ENCODE data around the gene CSRNP3.

DNA sequence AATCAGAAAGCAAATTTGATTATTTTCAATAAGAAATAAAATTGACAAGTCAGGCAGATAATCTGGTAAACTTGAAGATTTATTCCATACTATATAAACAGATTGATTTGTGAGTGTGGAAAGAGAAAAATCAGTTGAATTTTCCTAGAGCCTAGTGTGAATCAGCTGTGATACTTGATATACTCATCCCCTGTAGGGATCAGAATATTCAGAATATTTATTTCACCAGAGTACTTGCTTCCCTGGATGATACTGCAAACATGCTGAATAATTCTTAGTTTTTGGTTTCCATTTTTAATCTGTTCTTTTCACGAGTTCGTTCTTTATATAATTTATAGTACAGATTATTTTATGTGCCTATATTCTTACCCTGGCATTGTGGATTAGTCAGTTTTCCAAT lies 181.7 kb downstream of the CSRNP3 start:
- TF ChIP-seq, protein P1, sequence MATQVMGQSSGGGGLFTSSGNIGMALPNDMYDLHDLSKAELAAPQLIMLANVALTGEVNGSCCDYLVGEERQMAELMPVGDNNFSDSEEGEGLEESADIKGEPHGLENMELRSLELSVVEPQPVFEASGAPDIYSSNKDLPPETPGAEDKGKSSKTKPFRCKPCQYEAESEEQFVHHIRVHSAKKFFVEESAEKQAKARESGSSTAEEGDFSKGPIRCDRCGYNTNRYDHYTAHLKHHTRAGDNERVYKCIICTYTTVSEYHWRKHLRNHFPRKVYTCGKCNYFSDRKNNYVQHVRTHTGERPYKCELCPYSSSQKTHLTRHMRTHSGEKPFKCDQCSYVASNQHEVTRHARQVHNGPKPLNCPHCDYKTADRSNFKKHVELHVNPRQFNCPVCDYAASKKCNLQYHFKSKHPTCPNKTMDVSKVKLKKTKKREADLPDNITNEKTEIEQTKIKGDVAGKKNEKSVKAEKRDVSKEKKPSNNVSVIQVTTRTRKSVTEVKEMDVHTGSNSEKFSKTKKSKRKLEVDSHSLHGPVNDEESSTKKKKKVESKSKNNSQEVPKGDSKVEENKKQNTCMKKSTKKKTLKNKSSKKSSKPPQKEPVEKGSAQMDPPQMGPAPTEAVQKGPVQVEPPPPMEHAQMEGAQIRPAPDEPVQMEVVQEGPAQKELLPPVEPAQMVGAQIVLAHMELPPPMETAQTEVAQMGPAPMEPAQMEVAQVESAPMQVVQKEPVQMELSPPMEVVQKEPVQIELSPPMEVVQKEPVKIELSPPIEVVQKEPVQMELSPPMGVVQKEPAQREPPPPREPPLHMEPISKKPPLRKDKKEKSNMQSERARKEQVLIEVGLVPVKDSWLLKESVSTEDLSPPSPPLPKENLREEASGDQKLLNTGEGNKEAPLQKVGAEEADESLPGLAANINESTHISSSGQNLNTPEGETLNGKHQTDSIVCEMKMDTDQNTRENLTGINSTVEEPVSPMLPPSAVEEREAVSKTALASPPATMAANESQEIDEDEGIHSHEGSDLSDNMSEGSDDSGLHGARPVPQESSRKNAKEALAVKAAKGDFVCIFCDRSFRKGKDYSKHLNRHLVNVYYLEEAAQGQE (IDR thresholded peaks at IDR 0.05; ENCODE audit: insufficient read depth in 1 of 2, low read depth in 2 of 2, low read length in 2 of 2), result no peak
- TF ChIP-seq TAF1 (IDR thresholded peaks at IDR 0.05; ENCODE audit: borderline replicate concordance, insufficient read depth, low read length), result no peak
